Upper lobe of right lung (tissue), 1 donor: ENCODE results near the gene TRIM75. TPM values are rescaled to one million over a fixed set of nuclear protein-coding genes. Genes with fewer than 3 reads are reported as not detected.
"Not testable (repeated sequence)": the region's sequence is repeated elsewhere in the genome, so short reads cannot be mapped to it uniquely, and the experiment has no call there.

Experiments used
- ATAC-seq: fragments of 200-7000 bp; cut with Tn5 transposase; one replicate; pipeline ENCODE4 v1.9.1; 2020; ENCODE audit warnings: mild to moderate bottlenecking, moderate library complexity
- DNase-seq: peaks from one replicate; pipeline ENCODE4 v3.0.0-alpha.2; 2020
- H3K27ac ChIP-seq: fragments of 200-600 bp; one replicate; pipeline ENCODE4 v1.8.0; 2022
- H3K27me3 ChIP-seq: fragments of 200-600 bp; one replicate; pipeline ENCODE4 v1.8.0; 2022; ENCODE audit warnings: mild to moderate bottlenecking
- H3K36me3 ChIP-seq: fragments of 200-600 bp; one replicate; pipeline ENCODE4 v1.8.0; 2022
- H3K4me1 ChIP-seq: fragments of 200-600 bp; one replicate; pipeline ENCODE4 v1.8.0; 2022
- H3K4me3 ChIP-seq: fragments of 200-600 bp; one replicate; pipeline ENCODE4 v1.8.0; 2022; ENCODE audit warnings: mild to moderate bottlenecking
- H3K9me3 ChIP-seq: fragments of 200-600 bp; one replicate; pipeline ENCODE4 v1.8.0; 2022
- CTCF ChIP-seq: fragments of 200-600 bp; IDR thresholded peaks from one replicate; pipeline ENCODE4 v1.8.0; 2022; ENCODE audit warnings: antibody characterized with exemption
- intact Hi-C: fragments of 100-400 bp; cut with DNase I; formaldehyde crosslinking; loops from one replicate; pipeline ENCODE4 v1.11.0; 2022
- total RNA-seq: library from RNA; stranded (reverse); fragmentation: NEBNext Ultra II Directional; extraction: Animal tissue kit (Norgen Biotek cat#: 25700); gene quantifications from one replicate; pipeline ENCODE4 v1.2.1, GENCODE V29; 2021
- donor health status: DM: no; HTN: yes; CAD: no; lungs with severe emphysema.

TRIM75 gene
- total RNA-seq, 1 donor from 2014 or later = not detected

DNA sequence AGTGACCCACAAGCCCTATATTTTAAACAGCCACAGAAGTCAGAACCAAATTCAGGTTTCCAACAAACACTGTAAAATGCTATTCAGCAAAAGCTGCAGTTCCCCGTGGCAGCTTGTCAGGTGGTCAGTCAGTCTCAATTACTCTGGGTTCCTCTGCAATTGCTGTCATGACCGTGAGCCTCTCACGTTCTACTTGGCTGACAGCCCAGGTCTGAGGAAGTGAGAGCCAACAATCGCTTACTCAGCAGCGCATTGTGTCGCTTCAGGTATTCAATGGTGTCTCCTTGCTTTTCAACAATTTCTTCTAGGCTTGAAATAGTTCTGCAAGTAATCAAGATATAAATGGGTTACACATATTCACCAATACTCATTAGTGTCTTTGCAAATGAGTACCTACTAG, 25.8 kb downstream of the TRIM75 start:
- Histone ChIP-seq H3K27ac (no peak overlapping the region), H3K4me3 (no peak overlapping the region), H3K4me1 (no peaks in the 10 kb centered on the region), H3K27me3 (no peaks in the 10 kb centered on the region), H3K9me3 (no peaks in the 10 kb centered on the region), H3K36me3 (peaks cover 42% of the 10 kb centered on the region)
- no peak for DNase-seq
- no peak for ATAC-seq
- TF ChIP-seq CTCF = no peak
- intact Hi-C loops = no loop called here

GRCh38 chr4:165084787-165085186, 31.1 kb downstream of the TRIM75 start:
- H3K4me1 ChIP-seq, ATAC-seq, DNase-seq, H3K9me3 ChIP-seq, H3K4me3 ChIP-seq, H3K27ac ChIP-seq, H3K27me3 ChIP-seq, intact Hi-C loops: not testable (repeated sequence)
- peaks cover 65% of the 10 kb centered on the region for H3K36me3 ChIP-seq

GRCh38 chr4:165085946-165086345, 32.3 kb downstream of the TRIM75 start:
- peaks cover 58% of the 10 kb centered on the region for H3K36me3 ChIP-seq
- DNase-seq = no peak
- intact Hi-C loops = no loop called here
- no peaks in the 10 kb centered on the region for H3K9me3 ChIP-seq
- TF ChIP-seq CTCF = no peak
- H3K4me3 ChIP-seq = no peak overlapping the region
- H3K4me1 ChIP-seq = no peaks in the 10 kb centered on the region
- ATAC-seq = no peak
- no peak overlapping the region for H3K27ac ChIP-seq
- H3K27me3 ChIP-seq = no peaks in the 10 kb centered on the region

DNA sequence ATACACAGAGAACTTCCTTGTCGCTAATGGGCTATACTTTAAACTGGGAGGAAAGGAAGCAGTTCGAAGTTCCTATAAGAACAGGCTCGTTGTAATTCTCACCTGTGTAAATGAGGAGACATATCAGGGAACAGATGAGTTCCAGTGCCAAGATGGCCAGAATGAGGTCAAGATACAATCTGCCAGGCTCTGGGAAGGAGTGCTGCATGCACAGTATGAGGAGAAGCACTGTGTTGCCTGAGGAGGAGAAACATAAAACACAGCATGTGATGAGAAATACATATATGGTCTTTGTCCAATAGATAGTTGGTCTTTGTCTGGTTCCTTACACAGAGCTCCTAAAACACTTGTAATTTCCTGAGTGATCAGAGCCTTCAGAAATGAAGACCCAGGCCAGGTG, 34.7 kb downstream of the TRIM75 start:
- H3K4me3 ChIP-seq = no peak overlapping the region
- intact Hi-C loops = no loop called here
- H3K36me3 ChIP-seq = peaks cover 76% of the 10 kb centered on the region
- H3K27me3 ChIP-seq = no peaks in the 10 kb centered on the region
- DNase-seq (no peak), ATAC-seq (no peak)
- H3K4me1 ChIP-seq = no peaks in the 10 kb centered on the region
- no peaks in the 10 kb centered on the region for H3K9me3 ChIP-seq
- no peak overlapping the region for H3K27ac ChIP-seq
- no peak for TF ChIP-seq CTCF

DNA sequence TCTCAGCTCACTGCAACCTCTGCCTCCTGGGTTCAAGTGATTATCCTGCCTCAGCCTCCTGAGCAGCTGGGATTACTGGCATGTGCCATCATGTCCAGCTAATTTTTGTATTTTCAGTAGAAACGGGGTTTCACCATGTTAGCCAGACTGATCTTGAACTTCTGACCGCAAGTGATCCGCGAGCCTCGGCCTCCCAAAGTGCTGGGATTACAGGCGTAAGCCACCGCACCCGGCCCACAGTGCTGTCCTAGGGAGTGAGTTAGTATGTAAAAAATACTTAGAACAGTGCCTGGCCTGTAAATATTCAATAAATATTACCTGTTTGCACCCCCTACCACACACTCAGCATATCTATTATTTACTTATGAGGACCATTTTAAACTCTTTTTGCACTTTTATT, 38.5 kb downstream of the TRIM75 start:
- H3K4me1 ChIP-seq, H3K27me3 ChIP-seq, H3K4me3 ChIP-seq, DNase-seq, H3K27ac ChIP-seq, intact Hi-C loops, ATAC-seq, H3K9me3 ChIP-seq: not testable (repeated sequence)
- peaks cover 73% of the 10 kb centered on the region for H3K36me3 ChIP-seq

GRCh38 chr4:165094873-165095272, 41.2 kb downstream of the TRIM75 start:
- TF ChIP-seq CTCF = no peak
- Histone ChIP-seq H3K27ac (no peak overlapping the region), H3K27me3 (no peaks in the 10 kb centered on the region), H3K36me3 (peaks cover 71% of the 10 kb centered on the region), H3K9me3 (no peaks in the 10 kb centered on the region), H3K4me1 (no peaks in the 10 kb centered on the region), H3K4me3 (no peak overlapping the region)
- DNase-seq = no peak
- intact Hi-C loops = no loop called here
- no peak for ATAC-seq

DNA sequence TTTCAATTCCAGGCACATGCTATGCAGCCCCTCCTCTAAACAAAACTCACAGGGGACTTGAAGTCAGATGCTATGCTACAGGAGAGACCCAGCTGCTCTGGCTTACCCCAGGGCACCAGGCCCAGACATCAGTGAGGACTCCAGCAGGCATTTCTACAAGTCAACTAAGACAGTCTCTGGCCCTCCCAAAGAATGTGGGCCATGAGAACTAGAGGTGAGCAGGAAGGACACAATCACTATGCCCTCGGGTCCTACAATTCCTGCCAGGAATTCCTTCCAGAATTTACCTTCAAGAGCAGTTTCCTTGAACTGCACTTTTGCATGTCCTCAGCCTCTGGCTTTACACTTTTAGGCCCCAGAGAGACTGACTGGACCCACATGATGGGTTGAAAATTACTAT, 41.6 kb downstream of the TRIM75 start:
- TF ChIP-seq CTCF = no peak
- Histone ChIP-seq H3K27ac (no peak overlapping the region), H3K4me1 (no peaks in the 10 kb centered on the region), H3K4me3 (no peak overlapping the region), H3K27me3 (no peaks in the 10 kb centered on the region), H3K36me3 (peaks cover 73% of the 10 kb centered on the region), H3K9me3 (no peaks in the 10 kb centered on the region)
- DNase-seq (no peak), ATAC-seq (no peak)
- intact Hi-C loops = no loop called here
